ENCODE results near the gene THAP4.

Gene THAP4

GRCh38 chr2:241637018-241637794, at the start of gene THAP4, which contains the start of gene ATG4B:
Gene THAP4 (minus strand): TSS chr2:241637158. CDS start chr2:241637017, 141 bp downstream.
Gene ATG4B (plus strand): TSS chr2:241637693. CDS start chr2:241637715, 22 bp downstream.
- peak within 1 kb of the TSS; percentile 92 for H3K27ac Mint-ChIP-seq
- no peaks in the 10 kb centered on the region for H3K27me3 Mint-ChIP-seq
- H3K4me1 Mint-ChIP-seq (ENCODE audit: low read depth), result peaks cover 53% of the 10 kb centered on the region
- H3K9me3 Mint-ChIP-seq (ENCODE audit: low read depth), result no peaks in the 10 kb centered on the region
- H3K4me3 Mint-ChIP-seq, result peak within 1 kb of the TSS; percentile 94
- peaks cover 6% of the 10 kb centered on the region for H3K36me3 Mint-ChIP-seq

GRCh38 chr2:241686324-241686649, 49.3 kb upstream of the THAP4 start:
- H3K4me3 Mint-ChIP-seq, result peak overlapping the region; percentile 94
- peak overlapping the region; percentile 94 for H3K27ac Mint-ChIP-seq
- peaks cover 17% of the 10 kb centered on the region for H3K4me1 Mint-ChIP-seq (ENCODE audit: low read depth)
- H3K36me3 Mint-ChIP-seq, result no peaks in the 10 kb centered on the region
- no peaks in the 10 kb centered on the region for H3K27me3 Mint-ChIP-seq
- H3K9me3 Mint-ChIP-seq (ENCODE audit: low read depth), result no peaks in the 10 kb centered on the region

- Mint-ChIP-seq H3K4me3 (no peak overlapping the region), H3K27ac (no peak overlapping the region), H3K36me3 (no peaks in the 10 kb centered on the region), H3K4me1 (ENCODE audit: low read depth) (peaks cover 8% of the 10 kb centered on the region), H3K27me3 (no peaks in the 10 kb centered on the region), H3K9me3 (ENCODE audit: low read depth) (no peaks in the 10 kb centered on the region)
These were observed 44.1 kb upstream of the THAP4 start for GRCh38 chr2:241680827-241681599.

GRCh38 chr2:241680044-241680443, 43.1 kb upstream of the THAP4 start:
- H3K9me3 Mint-ChIP-seq (ENCODE audit: low read depth), result no peaks in the 10 kb centered on the region
- no peak overlapping the region for H3K4me3 Mint-ChIP-seq
- peaks cover 4% of the 10 kb centered on the region for H3K4me1 Mint-ChIP-seq (ENCODE audit: low read depth)
- no peaks in the 10 kb centered on the region for H3K27me3 Mint-ChIP-seq
- H3K36me3 Mint-ChIP-seq, result no peaks in the 10 kb centered on the region
- H3K27ac Mint-ChIP-seq, result no peak overlapping the region

GRCh38 chr2:241678784-241679540, 42.0 kb upstream of the THAP4 start:
- no peaks in the 10 kb centered on the region for H3K4me1 Mint-ChIP-seq (ENCODE audit: low read depth)
- no peaks in the 10 kb centered on the region for H3K9me3 Mint-ChIP-seq (ENCODE audit: low read depth)
- no peak overlapping the region for H3K27ac Mint-ChIP-seq
- no peaks in the 10 kb centered on the region for H3K27me3 Mint-ChIP-seq
- no peaks in the 10 kb centered on the region for H3K36me3 Mint-ChIP-seq
- H3K4me3 Mint-ChIP-seq, result no peak overlapping the region

GRCh38 chr2:241678307-241678706, 41.3 kb upstream of the THAP4 start:
- H3K27me3 Mint-ChIP-seq, result no peaks in the 10 kb centered on the region
- H3K27ac Mint-ChIP-seq, result no peak overlapping the region
- no peaks in the 10 kb centered on the region for H3K9me3 Mint-ChIP-seq (ENCODE audit: low read depth)
- H3K36me3 Mint-ChIP-seq, result no peaks in the 10 kb centered on the region
- no peak overlapping the region for H3K4me3 Mint-ChIP-seq
- no peaks in the 10 kb centered on the region for H3K4me1 Mint-ChIP-seq (ENCODE audit: low read depth)

- no peaks in the 10 kb centered on the region for H3K36me3 Mint-ChIP-seq
- no peaks in the 10 kb centered on the region for H3K9me3 Mint-ChIP-seq (ENCODE audit: low read depth)
- no peaks in the 10 kb centered on the region for H3K4me1 Mint-ChIP-seq (ENCODE audit: low read depth)
- no peaks in the 10 kb centered on the region for H3K27me3 Mint-ChIP-seq
- no peak overlapping the region for H3K4me3 Mint-ChIP-seq
- H3K27ac Mint-ChIP-seq, result no peak overlapping the region
These were observed 40.4 kb upstream of the THAP4 start for GRCh38 chr2:241677392-241677791.

- Mint-ChIP-seq H3K4me3 (no peak overlapping the region), H3K36me3 (no peaks in the 10 kb centered on the region), H3K27ac (no peak overlapping the region), H3K4me1 (ENCODE audit: low read depth) (no peaks in the 10 kb centered on the region), H3K27me3 (no peaks in the 10 kb centered on the region), H3K9me3 (ENCODE audit: low read depth) (no peaks in the 10 kb centered on the region)
These were observed 39.7 kb upstream of the THAP4 start for GRCh38 chr2:241676665-241677064.

GRCh38 chr2:241675885-241676284, 38.9 kb upstream of the THAP4 start:
- no peak overlapping the region for H3K4me3 Mint-ChIP-seq
- H3K9me3 Mint-ChIP-seq (ENCODE audit: low read depth), result no peaks in the 10 kb centered on the region
- H3K36me3 Mint-ChIP-seq, result no peaks in the 10 kb centered on the region
- no peaks in the 10 kb centered on the region for H3K27me3 Mint-ChIP-seq
- H3K27ac Mint-ChIP-seq, result no peak overlapping the region
- no peaks in the 10 kb centered on the region for H3K4me1 Mint-ChIP-seq (ENCODE audit: low read depth)

GRCh38 chr2:241673797-241674725, 37.1 kb upstream of the THAP4 start:
- no peaks in the 10 kb centered on the region for H3K27me3 Mint-ChIP-seq
- peak overlapping the region; percentile 61 for H3K27ac Mint-ChIP-seq
- H3K9me3 Mint-ChIP-seq (ENCODE audit: low read depth), result no peaks in the 10 kb centered on the region
- no peaks in the 10 kb centered on the region for H3K36me3 Mint-ChIP-seq
- H3K4me1 Mint-ChIP-seq (ENCODE audit: low read depth), result no peaks in the 10 kb centered on the region
- no peak overlapping the region for H3K4me3 Mint-ChIP-seq

- H3K27me3 Mint-ChIP-seq, result no peaks in the 10 kb centered on the region
- H3K36me3 Mint-ChIP-seq, result peaks cover 3% of the 10 kb centered on the region
- no peak overlapping the region for H3K4me3 Mint-ChIP-seq
- no peaks in the 10 kb centered on the region for H3K9me3 Mint-ChIP-seq (ENCODE audit: low read depth)
- no peak overlapping the region for H3K27ac Mint-ChIP-seq
- H3K4me1 Mint-ChIP-seq (ENCODE audit: low read depth), result no peaks in the 10 kb centered on the region
These were observed 36.3 kb upstream of the THAP4 start for GRCh38 chr2:241673189-241673663.

- no peaks in the 10 kb centered on the region for H3K4me1 Mint-ChIP-seq (ENCODE audit: low read depth)
- H3K4me3 Mint-ChIP-seq, result no peak overlapping the region
- H3K27me3 Mint-ChIP-seq, result no peaks in the 10 kb centered on the region
- H3K36me3 Mint-ChIP-seq, result peaks cover 3% of the 10 kb centered on the region
- no peak overlapping the region for H3K27ac Mint-ChIP-seq
- no peaks in the 10 kb centered on the region for H3K9me3 Mint-ChIP-seq (ENCODE audit: low read depth)
These were observed 35.6 kb upstream of the THAP4 start for GRCh38 chr2:241672243-241673188.

- H3K4me1 Mint-ChIP-seq (ENCODE audit: low read depth), result no peaks in the 10 kb centered on the region
- no peaks in the 10 kb centered on the region for H3K27me3 Mint-ChIP-seq
- H3K27ac Mint-ChIP-seq, result no peak overlapping the region
- H3K9me3 Mint-ChIP-seq (ENCODE audit: low read depth), result no peaks in the 10 kb centered on the region
- peaks cover 3% of the 10 kb centered on the region for H3K36me3 Mint-ChIP-seq
- no peak overlapping the region for H3K4me3 Mint-ChIP-seq
These were observed 34.7 kb upstream of the THAP4 start for GRCh38 chr2:241671457-241672240.
